PC-9 (cell line): ENCODE data around the gene SLC4A4. TPM values are rescaled to one million over a fixed set of nuclear protein-coding genes. Genes with fewer than 3 reads are reported as not detected.

Experiments used
- BruUV-seq: library from RNA; stranded (reverse); fragments of 400-500 nt; replicated peaks from 2 replicates; lab custom pipeline; 2021; lab: Mats Ljungman, UMichigan
- CTCF ChIA-PET: fragments of 300-600 bp; sonication (Branson Sonifier 250); formaldehyde crosslinking; loops from one replicate; lab custom pipeline; 2022; ENCODE audit warnings: antibody characterized with exemption; lab: Charles Lee
- POLR2A ChIA-PET: fragments of 300-600 bp; sonication (Branson Sonifier 250); formaldehyde crosslinking; loops from one replicate; lab custom pipeline; 2022; ENCODE audit warnings: antibody characterized with exemption; ENCODE audit not compliant: unreplicated experiment; lab: Charles Lee
- DNase-seq, 2 experiments: peaks; one replicate each; pipeline versions ENCODE4 v3.0.0 to v3.0.0-alpha.2; 2015 to 2022; ENCODE audit warnings: mixed read lengths in 1 of 2
- H2AFZ ChIP-seq: fragments of 200-600 bp; sonication (generic); 2 replicates; pipeline ENCODE4 v1.8.1; 2017; ENCODE audit warnings: antibody characterized with exemption
- H3F3A ChIP-seq: fragments of 200-600 bp; sonication (generic); 2 replicates; pipeline ENCODE4 v1.8.1; 2017; ENCODE audit warnings: antibody characterized with exemption, mild to moderate bottlenecking, low read depth; ENCODE audit not compliant: insufficient read depth
- H3K27ac ChIP-seq: fragments of 200-600 bp; sonication (generic); 2 replicates; pipeline ENCODE4 v1.6.1; 2016; ENCODE audit warnings: mixed run types
- H3K27me3 ChIP-seq: fragments of 200-600 bp; sonication (generic); 2 replicates; pipeline ENCODE4 v1.6.1; 2016; ENCODE audit warnings: low read depth, mixed run types; ENCODE audit not compliant: insufficient read depth
- H3K36me3 ChIP-seq: fragments of 200-600 bp; sonication (generic); 2 replicates; pipeline ENCODE4 v1.6.1; 2016; ENCODE audit warnings: low read depth, mixed run types
- H3K4me1 ChIP-seq: fragments of 200-600 bp; sonication (generic); replicated peaks from 2 replicates; pipeline ENCODE4 v1.6.1; 2016; ENCODE audit warnings: mixed run types; ENCODE audit not compliant: insufficient read depth
- H3K4me2 ChIP-seq: fragments of 200-600 bp; sonication (generic); 2 replicates; pipeline ENCODE4 v1.6.1; 2017; ENCODE audit warnings: mixed run types
- H3K4me3 ChIP-seq: fragments of 200-600 bp; sonication (generic); 2 replicates; pipeline ENCODE4 v1.6.1; 2016; ENCODE audit warnings: mixed run types
- H3K79me2 ChIP-seq: fragments of 200-600 bp; sonication (generic); 2 replicates; pipeline ENCODE4 v1.6.1; 2017; ENCODE audit warnings: low read depth, mixed run types
- H3K9me2 ChIP-seq: fragments of 200-600 bp; sonication (generic); 2 replicates; pipeline ENCODE4 v1.8.1; 2017; ENCODE audit warnings: mild to moderate bottlenecking; ENCODE audit not compliant: insufficient read depth
- H3K9me3 ChIP-seq: fragments of 200-600 bp; sonication (generic); 2 replicates; pipeline ENCODE4 v1.8.1; 2016; ENCODE audit warnings: low read depth; ENCODE audit not compliant: insufficient read depth
- H4K20me1 ChIP-seq: fragments of 200-600 bp; sonication (generic); 2 replicates; pipeline ENCODE4 v1.8.1; 2017; ENCODE audit not compliant: insufficient read depth
- EZH2 ChIP-seq: fragments of 200-600 bp; sonication (generic); IDR thresholded peaks from 2 replicates; pipeline ENCODE4 v1.8.0; 2017; ENCODE audit warnings: antibody characterized with exemption, low read depth
- intact Hi-C: fragments of 100-400 bp; cut with micrococcal nuclease; formaldehyde crosslinking; loops from one replicate; pipeline ENCODE4 v1.10.0; 2022; ENCODE audit not compliant: unreplicated experiment
- total RNA-seq: library from RNA; stranded (reverse); gene quantifications from 2 replicates; pipeline ENCODE4 v1.2.3, GENCODE V29; 2021
- TF ChIP-seq, protein P1 (sequence below): fragments of 200-600 bp; sonication (generic); conservative IDR thresholded peaks from 2 replicates; pipeline ENCODE4 v1.6.1; 2017; ENCODE audit warnings: mixed run types, antibody characterized with exemption, mild to moderate bottlenecking, moderate library complexity

SLC4A4 gene
- total RNA-seq, 1 experiment from 2014 or later = 0.44 TPM

DNA sequence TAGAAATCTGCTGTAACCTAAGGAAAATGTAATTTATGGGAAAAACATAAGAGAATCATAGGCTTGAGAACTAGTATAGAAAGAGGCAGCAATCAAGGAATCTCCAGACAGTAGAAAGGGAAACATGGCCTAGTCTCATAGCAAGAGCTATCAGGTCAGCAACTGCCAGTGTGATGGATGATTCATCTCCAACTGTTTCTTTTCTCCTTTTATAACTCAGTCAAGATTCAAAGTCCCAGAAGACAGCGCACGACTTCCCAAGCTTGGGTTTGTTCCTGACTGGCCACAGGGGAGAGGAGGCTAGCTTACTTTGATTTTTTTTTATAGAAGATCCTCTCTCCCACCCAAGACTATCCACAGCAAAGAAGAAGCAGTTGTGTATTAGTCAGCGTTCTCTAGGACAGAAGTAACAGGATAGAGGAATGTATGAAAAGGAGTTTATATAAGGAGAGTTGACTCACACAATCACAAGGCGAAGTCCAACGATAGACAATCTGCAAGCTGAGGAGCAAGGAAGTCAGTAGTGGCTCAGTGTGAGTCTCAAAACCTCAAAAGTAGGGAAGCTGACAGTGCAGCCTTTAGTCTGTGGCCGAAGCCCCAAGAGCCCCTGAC is 263.6 kb downstream of the SLC4A4 start:
- ChIA-PET POLR2A (no interaction called here), CTCF (no interaction called here)
- Histone ChIP-seq H3K36me3 (no peaks in the 10 kb centered on the region), H3K4me2 (no peak overlapping the region), H2AFZ (no peak overlapping the region), H3K4me3 (no peak overlapping the region), H3K27me3 (no peaks in the 10 kb centered on the region), H4K20me1 (no peaks in the 10 kb centered on the region), H3K9me3 (no peaks in the 10 kb centered on the region), H3K4me1 (peaks cover 2% of the 10 kb centered on the region), H3F3A (peaks cover 2% of the 10 kb centered on the region; the same call in 1 of the 2 replicates), H3K27ac (no peak overlapping the region), H3K79me2 (no peaks in the 10 kb centered on the region), H3K9me2 (no peaks in the 10 kb centered on the region)
- no TSS peak for BruUV-seq
- DNase-seq = no peak
- TF ChIP-seq, protein P1, sequence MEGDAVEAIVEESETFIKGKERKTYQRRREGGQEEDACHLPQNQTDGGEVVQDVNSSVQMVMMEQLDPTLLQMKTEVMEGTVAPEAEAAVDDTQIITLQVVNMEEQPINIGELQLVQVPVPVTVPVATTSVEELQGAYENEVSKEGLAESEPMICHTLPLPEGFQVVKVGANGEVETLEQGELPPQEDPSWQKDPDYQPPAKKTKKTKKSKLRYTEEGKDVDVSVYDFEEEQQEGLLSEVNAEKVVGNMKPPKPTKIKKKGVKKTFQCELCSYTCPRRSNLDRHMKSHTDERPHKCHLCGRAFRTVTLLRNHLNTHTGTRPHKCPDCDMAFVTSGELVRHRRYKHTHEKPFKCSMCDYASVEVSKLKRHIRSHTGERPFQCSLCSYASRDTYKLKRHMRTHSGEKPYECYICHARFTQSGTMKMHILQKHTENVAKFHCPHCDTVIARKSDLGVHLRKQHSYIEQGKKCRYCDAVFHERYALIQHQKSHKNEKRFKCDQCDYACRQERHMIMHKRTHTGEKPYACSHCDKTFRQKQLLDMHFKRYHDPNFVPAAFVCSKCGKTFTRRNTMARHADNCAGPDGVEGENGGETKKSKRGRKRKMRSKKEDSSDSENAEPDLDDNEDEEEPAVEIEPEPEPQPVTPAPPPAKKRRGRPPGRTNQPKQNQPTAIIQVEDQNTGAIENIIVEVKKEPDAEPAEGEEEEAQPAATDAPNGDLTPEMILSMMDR = no peak
- TF ChIP-seq EZH2 = no peak
- intact Hi-C loops = no loop called here

DNA sequence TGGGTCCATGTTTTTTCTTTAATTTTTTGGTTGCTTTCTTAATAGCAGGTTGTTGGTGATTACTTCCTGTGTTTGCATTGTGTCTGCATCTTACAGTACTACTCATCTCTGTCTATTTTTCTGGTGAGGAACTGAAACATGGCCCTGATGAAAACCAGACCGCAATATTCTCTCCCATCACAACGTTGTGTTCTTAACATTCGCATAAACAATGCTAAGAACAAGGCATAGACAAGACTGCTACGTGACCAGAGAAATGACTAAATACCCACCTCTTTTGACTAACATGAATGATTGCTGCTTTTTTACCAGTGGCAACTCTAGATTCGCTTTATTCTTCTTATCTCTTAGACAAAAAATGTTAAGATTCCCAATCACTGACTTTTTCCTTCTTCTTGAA is 266.0 kb downstream of the SLC4A4 start:
- ChIA-PET CTCF (no interaction called here), POLR2A (no interaction called here)
- Histone ChIP-seq H3K79me2 (no peaks in the 10 kb centered on the region), H3K36me3 (no peaks in the 10 kb centered on the region), H4K20me1 (no peaks in the 10 kb centered on the region), H3K9me3 (no peaks in the 10 kb centered on the region), H3K4me1 (peaks cover 24% of the 10 kb centered on the region), H2AFZ (no peak overlapping the region), H3K4me3 (no peak overlapping the region), H3K4me2 (no peak overlapping the region), H3K27me3 (no peaks in the 10 kb centered on the region), H3K27ac (no peak overlapping the region), H3F3A (peaks cover 24% of the 10 kb centered on the region), H3K9me2 (no peaks in the 10 kb centered on the region)
- DNase-seq = no peak
- TF ChIP-seq, protein P1 = no peak
- TF ChIP-seq EZH2 = no peak
- no TSS peak for BruUV-seq
- intact Hi-C loops = no loop called here

DNA sequence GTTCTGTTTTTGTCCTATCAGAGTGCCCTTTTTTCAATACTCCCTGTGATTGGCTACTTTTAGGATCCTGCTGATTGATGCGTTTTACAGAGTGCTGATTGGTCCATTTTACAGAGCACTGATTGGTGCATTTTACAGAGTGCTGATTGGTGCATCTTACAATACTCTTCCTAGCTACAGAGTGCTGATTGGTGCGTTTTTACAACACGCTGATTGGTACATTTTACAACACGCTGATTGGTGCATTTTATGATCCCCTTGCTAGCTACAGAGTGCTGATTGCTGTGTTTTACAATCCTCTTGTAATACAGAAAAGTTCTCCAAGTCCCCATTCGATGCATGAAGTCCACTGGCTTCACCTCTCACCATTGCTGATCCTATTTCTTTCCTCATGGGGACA is 268.3 kb downstream of the SLC4A4 start:
- H3K79me2 ChIP-seq = no peaks in the 10 kb centered on the region
- no peak overlapping the region; the same call in 1 of the 2 replicates for H3K4me2 ChIP-seq
- ChIA-PET POLR2A (no interaction called here), CTCF (no interaction called here)
- no peak for DNase-seq
- intact Hi-C loops = no loop called here
- no peak overlapping the region for H3K4me3 ChIP-seq
- no peaks in the 10 kb centered on the region for H3K36me3 ChIP-seq
- BruUV-seq = no TSS peak
- no peak overlapping the region for H2AFZ ChIP-seq
- no peaks in the 10 kb centered on the region for H4K20me1 ChIP-seq
- TF ChIP-seq, protein P1 = no peak
- TF ChIP-seq EZH2 = no peak
- H3K9me2 ChIP-seq = no peaks in the 10 kb centered on the region
- peaks cover 26% of the 10 kb centered on the region for H3F3A ChIP-seq
- H3K27me3 ChIP-seq = no peaks in the 10 kb centered on the region
- peaks cover 33% of the 10 kb centered on the region for H3K4me1 ChIP-seq
- peak overlapping the region; percentile 99 for H3K27ac ChIP-seq
- 0 out of 2 replicates have a peak, but pooled peaks cover 11% of the 10 kb centered on the region for H3K9me3 ChIP-seq
